OCI-M2 (cell line): Measurements from ENCODE around the gene CYP26C1.
"Not testable (repeated sequence)": the region's sequence is repeated elsewhere in the genome, so short reads cannot be mapped to it uniquely, and the experiment has no call there.

Experiments used
- DNase-seq: peaks from one replicate; lab custom pipeline; 2025; ENCODE audit not compliant: unreplicated experiment; lab: John Stamatoyannopoulos, UW

Gene CYP26C1

DNA sequence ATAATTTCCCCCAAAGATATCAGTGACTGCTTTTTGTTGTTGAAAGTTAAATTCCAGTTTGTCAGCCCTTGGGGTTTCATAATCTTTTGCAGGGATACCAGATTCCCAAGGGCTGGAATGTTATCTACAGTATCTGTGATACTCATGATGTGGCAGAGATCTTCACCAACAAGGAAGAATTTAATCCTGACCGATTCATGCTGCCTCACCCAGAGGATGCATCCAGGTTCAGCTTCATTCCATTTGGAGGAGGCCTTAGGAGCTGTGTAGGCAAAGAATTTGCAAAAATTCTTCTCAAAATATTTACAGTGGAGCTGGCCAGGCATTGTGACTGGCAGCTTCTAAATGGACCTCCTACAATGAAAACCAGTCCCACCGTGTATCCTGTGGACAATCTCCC is 16.3 kb downstream of the CYP26C1 start:
- DNase-seq: no peak

DNA sequence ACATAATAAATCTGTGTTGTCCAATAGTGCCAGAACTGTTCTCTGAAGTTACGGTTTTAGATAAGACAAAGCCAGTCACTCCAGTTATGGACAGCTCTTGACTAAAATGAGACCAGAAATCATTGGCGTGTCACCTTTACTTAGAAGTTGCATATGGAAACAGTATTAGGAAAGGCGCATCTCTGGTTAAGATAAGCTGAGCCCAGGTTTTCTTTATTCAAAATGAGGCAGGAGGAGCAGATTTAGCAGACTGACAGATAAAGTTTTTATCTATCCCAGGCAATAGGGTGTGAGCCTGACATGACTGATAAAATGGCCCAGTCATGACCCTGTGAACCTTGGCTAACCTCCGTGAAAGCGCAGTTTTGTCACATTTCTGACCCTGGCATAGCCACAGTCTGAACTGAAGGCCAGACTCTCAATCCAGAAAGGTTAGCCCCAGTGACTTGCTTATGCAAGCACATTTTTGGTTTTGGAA is 17.3 kb downstream of the CYP26C1 start:
- DNase-seq: no peak

DNA sequence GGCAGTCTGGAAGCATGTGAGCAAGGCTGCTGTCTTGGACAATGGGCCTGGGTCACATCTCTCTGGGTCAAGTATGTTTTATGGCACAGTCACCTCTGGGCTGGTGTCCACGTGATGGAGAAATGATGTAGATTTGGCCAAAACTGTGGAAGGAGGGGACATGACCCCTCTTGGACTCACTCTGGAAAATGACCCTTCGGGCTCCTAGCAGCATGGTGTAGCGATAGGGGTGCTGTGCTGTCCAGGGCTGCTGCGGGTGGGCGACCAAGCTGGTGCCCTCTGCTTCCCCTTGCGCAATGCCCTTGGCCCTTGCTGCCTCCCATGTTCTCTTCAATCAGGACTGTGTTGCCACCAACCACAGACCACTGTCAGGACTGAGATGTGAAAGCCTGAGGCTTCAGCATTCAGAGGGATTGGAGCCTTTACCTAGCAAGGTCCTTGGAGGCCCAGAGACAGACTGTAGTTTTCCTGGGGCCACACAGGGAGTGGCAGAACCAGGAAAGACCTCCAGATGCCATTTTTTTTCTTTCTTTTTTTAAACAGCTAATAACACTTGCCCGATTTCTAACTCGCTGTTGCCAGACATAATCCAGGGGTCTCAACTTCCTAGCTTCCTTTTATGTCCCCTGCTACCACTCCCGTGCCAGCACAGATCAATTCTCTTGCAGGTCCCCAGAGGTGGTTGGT is 19.2 kb downstream of the CYP26C1 start:
- no peak for DNase-seq

DNA sequence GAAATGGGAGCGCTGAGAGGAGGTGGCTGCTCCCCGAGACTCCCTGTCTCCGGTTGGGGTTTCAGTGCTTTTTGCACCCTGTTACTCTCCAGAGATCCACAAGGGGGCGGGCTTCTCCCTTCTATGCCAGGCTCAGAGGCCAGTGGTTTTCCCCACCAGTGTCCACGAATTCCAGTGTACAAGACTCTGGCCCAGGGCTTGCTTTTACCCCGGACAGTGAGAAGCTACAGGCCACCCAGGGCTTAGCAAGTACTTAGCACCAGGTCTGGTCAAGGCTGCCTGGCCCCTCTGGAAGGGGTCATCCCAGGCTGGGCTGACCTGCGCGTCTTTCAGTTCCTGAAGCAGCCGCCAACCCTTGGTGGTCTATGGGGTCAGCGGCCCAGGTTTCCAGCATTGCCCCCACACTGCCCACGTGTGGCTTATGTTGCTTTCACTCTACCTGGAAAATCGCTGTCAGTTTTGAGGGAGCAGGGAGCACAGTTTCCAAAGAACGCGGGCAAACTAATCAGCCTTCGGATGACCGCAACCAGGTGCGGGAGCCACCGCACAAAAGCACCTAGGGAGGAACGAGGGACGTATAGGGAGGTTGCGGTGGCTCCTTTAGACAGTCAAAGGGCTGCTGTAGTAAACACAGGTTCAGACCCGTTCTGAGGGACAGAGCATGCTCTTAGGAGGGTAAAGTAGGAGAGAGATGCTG is 19.9 kb downstream of the CYP26C1 start:
- DNase-seq: no peak

DNA sequence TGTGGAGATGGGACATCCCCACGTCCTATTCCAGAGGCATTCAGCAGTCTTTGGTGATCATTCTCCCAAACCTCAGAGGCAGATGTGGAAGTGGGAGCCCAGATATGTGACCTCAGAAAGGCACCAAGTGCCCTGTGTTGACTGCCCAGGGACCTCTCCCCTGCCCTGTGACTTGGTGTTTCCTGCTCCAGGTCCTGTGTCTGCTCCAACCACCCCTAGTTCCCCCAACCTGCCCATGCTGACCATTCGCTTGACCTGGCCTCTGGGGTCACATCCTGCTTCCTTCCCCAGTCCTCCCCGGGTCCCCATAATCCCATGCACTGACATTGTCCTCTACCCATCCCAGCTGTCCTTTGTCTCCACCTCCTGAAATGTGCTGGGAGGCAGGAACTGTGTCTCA is 20.7 kb downstream of the CYP26C1 start:
- no peak for DNase-seq

DNA sequence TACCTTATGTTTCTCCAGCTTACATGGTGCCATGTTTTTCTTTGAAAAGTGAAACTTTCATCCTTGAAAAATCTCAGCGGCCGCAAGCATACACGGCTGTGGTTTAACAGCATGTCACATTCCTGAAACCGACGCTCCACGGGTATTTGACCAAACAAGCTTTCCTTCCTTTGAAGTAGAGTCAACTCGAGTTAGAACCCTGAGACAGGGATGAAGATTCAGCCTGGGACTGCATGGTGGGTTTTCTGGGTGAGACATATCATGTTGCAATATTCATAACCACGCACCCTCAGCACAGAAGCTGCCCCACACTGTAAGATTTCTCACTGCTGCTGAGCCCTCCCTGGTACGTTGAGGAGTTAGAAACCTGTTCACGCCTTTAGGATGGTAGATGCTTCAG is 21.2 kb downstream of the CYP26C1 start:
- DNase-seq: no peak

DNA sequence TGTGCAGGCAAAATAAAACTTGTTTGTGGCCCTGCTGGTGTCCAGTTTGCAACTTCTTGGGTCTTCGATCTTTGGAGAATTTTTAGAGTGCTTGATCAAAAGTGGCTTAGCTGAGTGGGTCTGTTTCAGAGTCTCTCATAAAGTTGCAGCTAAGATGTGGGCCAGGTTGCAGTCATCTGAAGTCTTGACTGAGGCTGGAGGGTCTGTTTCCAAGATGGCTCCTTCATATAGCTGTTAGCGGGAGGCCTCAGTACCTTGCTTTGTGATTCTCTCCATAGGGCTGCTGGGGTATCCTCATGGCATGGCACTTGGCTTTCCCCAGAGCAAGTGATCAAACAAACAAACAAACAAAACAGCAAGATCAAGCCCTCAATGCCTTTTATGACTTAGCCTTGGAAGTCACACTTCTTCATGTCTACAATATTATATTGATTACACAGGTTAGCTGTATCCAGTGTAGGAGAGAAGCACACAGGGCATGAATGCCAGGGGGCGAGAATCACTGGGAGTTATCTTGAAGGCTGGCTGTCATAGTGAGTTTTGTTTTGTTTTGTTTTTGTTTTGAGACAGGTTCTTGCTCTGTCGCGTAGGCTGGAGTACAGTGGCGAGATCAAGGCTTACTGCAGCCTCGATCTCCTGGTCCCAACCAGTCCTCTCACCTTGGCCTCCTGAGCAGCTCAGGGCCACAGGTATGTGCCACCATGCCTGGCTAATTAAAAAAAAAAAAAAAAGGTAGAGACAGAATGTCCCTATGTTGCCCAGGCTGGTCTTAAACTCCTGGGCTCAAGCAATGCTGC is 23.3 kb downstream of the CYP26C1 start:
- no peak for DNase-seq

DNA sequence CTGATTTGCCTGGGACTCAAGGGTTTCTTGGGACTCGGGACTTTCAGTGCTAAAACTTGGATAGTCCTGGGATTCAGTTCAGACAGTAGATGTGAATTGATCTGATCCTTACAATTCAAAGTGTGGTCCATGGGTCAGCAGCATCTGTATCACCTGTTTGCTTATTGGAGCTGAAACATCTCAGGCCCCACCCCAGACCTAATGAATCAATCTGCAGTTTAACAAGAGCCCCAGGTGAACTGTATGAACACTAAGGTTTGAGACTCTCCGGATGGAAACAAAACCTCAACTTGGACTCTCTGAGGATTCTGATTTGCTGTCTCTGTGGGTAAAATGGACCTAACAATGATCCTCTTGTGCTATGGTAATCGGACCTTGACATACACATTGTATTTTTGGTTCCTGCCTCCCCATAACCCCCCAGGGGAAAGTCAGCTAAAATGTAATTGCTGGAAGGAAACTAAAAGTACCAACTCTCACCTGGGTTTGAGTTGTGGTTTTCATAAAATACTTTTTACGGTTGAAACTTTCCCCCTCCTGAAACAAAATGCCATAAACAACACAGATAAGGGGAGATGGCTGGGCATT is 24.8 kb downstream of the CYP26C1 start:
- no peak for DNase-seq

DNA sequence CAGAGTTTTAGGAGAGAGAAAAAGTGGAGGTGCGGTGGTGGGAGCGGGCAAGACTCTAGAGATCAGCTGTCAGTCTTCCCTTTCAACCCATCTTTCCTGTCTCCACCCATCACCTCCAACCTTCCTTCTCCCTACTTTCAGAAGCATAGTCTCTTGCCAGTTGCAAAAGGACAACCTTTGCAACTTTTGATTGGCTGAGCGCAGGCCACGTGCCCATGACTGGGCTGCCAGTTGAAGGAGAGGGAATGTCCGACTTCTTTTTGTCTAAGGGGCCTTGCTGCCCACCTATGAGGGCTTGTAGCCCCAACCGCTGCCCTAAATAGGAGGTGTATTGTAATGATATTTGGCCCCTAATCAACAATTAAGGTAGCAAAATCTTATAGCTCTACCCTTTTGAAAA is 25.7 kb downstream of the CYP26C1 start:
- no peak for DNase-seq

DNA sequence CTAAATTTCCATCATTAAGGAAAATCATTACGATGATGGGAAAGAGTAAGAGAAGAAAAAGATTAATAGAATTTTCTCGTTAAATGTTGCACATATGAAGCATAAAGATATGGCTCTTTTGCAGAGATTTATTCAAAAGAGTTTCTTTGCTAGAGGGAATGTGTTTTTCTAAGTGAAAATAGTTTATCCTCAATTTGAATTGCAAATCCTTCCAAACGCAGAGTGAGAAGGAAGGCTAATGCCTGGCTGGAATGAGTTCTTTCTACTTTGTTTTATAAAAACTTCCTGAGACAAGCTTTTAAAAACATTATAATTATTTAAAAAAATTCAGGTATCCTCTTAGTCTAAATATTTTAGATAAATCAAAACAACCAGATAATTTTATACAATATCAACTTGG is 27.2 kb downstream of the CYP26C1 start:
- no peak for DNase-seq

DNA sequence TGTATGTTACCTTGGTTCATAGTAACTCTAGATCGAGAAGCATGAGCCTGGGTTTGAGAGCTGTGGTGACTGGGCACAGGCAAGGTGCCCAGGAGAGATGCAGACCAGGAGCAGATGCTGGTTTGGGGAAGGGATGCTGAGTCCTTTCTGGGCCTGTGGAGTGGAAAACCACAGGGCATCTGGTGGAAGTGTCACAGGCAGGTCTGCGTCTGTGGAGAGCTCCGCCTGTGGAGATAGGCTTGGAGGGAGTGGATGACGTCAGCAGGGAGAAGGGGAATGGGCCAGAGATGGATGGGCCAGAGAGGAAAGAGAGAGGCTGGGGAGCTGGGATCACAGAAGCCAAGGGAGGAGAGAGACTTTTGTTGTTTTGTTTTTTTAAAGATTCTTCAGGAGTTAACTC is 27.9 kb downstream of the CYP26C1 start:
- DNase-seq: no peak

DNA sequence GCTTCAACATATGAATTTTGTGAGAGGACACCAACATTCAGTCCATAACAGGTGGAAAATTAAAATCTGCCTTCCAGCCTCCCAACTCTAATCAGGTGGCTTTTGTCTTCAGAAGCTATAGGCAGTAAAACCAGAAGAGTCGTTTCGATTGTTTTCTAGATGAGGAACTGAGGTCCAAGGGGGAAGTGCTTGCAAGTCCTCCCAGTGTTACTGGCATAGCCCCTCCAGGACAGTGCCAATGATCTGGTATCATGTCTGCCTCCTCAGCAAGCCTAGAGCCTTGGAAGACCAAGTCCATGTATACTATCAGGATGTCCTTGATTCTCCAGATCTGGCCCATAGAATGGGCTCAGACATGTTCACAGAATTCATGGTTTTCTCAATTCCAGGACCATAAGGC is 30.0 kb downstream of the CYP26C1 start:
- DNase-seq: no peak

DNA sequence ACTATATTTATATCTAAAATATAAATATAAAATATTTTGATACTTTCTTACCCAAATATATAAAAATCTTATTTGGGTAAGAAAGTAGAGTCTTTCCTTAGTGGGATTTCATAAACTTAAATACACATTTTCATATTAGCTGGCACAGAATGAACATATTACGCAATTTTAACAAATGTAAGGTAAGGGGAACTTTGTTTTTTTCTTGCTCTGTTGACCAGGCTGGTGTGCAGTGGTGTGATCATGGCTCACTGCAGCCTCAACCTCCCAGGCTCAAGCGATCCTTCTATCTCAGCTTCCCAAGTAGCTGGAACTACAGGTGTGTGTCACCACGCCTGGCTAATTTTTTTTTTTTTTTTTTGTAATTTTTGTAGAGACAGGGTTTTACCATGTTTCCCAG is 31.4 kb downstream of the CYP26C1 start:
- no peak for DNase-seq

DNA sequence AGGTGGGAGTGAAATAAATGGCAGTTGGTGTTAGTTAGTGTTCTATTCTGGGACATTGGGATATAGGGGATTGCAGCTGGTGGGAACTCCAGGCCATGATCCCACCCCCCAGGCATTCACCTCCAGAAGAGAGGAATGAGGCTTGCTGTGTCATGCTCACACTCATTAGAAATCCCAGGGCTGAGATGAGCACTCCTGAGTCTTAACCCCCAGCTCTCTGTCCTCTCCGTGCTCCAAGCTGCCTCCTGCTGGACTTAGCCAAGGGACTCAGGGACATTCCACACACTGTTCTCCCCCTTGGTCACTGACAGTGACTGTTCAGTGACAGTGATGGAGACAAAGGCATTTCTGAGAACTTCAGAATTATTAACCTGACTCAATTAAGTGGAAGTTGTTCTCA is 34.6 kb downstream of the CYP26C1 start:
- DNase-seq: no peak

DNA sequence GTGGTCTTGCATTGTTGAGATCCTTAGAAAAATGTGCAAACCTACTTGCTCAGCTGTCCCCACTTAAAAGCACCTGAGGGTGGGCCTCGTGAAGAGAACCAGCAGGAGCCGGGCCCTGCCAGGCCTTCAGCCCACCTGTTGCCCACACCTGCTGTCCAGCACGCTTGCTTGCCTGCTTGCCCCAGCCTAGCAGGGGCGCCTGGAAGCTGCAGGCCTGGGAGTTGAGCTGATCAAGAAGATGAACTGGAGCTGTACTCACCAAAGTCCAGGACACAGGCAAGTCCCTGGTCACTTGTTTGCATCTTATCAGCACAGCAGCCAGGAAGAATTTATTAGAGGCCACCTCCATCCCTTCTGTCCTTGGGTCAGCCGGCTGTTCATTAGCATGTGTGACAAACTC is 36.3 kb downstream of the CYP26C1 start:
- no peak for DNase-seq

DNA sequence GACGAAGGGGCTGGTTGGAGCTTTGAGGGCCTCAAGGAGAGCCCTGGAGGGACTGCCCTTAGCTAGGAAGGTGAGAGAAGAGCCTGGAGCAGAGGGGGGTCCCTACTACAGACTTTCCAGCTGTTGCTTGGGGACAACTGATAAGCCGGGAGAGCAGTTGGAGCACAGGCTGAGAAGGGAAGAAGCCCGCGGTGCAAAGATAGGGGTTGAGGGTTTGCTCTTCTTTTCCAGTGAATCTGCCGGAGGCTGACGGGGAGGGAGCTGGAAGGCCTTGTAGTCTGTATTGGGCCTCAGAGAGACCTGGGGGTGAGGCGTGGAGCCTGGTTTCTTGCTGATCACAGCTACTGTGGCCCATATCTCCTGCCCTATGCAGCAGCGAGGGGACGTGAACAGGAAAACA is 36.8 kb downstream of the CYP26C1 start:
- peak; percentile 66 for DNase-seq

DNA sequence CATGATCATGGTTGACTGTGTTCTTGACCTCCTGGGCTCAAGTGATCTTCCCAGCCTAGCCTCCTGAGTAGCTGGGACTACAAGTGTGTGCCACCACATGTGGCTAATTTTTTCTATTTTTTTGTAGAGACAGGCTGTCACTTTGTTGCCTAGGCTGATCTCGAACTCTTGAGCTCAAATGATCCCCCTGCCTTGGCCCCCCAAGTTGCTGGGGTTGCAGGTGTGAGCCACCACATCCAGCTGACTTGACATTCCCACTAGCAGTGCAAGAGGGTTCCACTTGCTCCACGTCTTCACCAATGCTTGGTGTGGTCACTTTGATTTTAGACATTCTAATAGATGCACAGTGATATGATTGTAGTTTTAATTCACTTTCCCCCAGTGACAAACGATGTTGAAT is 38.2 kb downstream of the CYP26C1 start:
- DNase-seq: no peak

DNA sequence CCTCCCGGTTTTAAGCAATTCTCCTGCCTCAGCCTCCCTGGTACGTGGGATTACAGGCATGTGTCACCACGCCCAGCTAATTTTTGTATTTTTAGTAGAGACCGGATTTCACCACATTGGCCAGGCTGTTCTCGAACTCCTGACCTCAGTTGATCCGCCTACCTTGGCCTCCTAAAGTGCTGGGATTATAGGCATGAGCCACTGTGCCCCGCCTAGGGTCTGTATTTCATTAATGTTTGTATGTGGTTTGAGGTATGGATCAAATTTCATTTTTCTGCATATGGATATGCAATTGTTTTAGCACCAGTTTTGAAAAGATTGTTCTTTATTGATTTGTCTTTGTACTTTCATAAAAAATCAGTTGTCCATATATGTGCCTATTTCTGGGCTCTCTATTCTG is 39.1 kb downstream of the CYP26C1 start:
- no peak for DNase-seq

DNA sequence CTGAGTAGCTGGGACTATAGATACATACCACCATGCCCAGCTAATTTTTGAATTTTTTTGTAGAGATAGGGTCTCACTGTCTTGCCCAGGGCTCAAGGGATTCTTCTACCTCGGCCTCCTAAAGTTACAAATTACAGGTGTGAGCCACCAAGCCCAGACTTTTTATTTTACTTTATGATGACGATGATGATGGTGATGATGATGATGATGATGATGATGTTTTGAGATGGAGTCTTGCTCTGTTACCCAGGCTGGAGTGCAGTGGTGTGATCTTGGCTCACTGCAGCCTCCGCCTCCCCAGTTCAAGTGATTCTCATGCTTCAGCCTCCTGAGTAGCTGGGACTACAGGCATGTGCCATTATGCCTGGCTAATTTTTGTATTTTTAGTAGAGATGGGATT is 40.5 kb downstream of the CYP26C1 start:
- not testable (repeated sequence) for DNase-seq

DNA sequence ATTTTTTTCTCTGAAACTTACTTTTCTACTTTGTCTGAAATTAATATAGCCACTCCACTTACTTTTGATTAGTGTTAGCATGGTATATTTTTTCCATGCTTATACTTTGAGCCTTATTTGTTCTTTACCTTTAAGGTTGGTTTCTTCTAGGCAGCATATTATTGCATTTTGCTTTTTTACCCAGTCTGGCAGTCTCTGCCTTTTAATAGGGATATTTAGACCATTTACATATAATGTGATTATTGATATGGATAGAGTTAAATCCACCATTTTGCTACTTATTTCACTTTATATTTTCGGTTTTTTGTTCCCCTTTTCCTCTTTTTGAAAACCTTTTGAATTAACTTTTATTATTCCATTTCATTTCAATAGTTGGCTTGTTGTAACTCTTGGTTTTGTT is 43.4 kb downstream of the CYP26C1 start:
- DNase-seq: no peak

DNA sequence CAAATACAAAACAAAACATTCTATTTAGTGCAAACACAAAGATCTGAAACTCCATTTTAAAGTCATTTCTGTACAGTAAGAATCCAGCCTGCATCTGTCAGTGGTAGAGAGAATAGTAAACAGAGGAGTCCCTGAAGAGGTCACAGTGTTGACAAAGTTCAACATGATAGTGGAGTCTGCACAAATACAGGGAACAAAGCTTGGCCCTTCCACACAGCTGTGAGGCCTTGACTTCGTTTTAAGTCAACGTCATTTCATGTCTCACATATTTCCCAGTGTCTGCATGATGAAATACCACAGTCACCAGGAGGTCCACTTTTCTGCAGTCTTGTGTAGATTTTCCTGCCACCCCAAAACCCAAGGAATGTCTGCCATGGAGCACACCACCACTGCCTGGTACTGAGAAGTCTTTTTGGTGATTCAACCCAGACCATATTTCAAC is 46.1 kb downstream of the CYP26C1 start:
- DNase-seq: no peak
